Stimulated activated CD4-positive, alpha-beta T cell treated with anti-CD3 and anti-CD28 coated beads, Interleukin-1b, Interleukin-23, amount 100 ng/mL, for 24 hours (primary cell): ENCODE results near the gene BAIAP2L2.
"Not testable (repeated sequence)": the region's sequence is repeated elsewhere in the genome, so short reads cannot be mapped to it uniquely, and the experiment has no call there.

Experiments
- DNase-seq, 4 experiments: peaks; one replicate each; pipeline ENCODE4 v3.0.0-alpha.2; 2020; ENCODE audit warnings: low read depth in 4 of 4, low spot score in 1 of 4

Gene BAIAP2L2, protein sequence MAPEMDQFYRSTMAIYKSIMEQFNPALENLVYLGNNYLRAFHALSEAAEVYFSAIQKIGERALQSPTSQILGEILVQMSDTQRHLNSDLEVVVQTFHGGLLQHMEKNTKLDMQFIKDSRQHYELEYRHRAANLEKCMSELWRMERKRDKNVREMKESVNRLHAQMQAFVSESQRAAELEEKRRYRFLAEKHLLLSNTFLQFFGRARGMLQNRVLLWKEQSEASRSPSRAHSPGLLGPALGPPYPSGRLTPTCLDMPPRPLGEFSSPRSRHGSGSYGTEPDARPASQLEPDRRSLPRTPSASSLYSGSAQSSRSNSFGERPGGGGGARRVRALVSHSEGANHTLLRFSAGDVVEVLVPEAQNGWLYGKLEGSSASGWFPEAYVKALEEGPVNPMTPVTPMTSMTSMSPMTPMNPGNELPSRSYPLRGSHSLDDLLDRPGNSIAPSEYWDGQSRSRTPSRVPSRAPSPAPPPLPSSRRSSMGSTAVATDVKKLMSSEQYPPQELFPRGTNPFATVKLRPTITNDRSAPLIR

DNA sequence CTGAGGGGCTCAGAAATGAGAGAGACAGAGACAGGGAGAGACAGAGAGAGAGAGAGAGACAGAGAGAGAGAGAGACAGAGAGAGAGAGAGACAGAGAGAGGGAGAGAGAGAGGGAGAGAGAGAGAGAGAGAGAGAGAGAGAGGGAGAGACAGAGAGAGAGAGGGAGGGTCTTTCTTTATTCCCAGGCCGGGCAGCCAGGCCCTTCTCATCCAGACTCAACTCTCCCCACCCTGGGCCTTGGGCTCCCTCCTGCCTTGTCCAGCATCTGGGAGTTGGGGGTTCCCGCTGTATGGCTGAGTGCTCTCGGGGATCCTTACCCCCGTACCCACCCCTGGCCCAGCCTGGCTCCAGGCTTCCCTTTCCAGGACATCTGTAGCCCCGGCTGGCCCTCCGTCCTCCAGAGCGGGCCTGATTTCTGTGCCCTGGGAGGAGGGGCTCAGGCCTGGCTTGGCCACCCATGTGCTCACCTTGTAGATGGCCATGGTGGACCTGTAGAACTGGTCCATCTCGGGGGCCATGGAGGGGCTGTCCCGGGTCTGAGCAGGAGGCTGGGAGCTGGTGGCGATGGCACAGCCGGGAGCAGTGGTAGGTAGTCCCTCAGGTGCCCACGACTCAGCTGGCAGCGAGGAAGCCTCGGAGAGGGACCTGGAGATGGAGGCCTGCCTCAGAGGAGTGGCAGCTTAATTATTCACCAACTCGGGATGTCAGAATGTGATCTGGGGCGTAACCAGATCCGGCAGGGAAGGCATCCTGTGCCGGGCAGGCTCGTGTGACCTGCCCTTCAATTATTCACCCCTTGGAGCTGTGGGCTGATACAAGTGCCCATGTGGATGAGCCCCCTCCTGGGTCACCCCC is at the start of gene BAIAP2L2:
TSS of gene BAIAP2L2 (minus strand) at position 677 of the 855 bp plus-strand sequence. CDS start at position 518, 159 bp downstream.
- DNase-seq = no peak

DNA sequence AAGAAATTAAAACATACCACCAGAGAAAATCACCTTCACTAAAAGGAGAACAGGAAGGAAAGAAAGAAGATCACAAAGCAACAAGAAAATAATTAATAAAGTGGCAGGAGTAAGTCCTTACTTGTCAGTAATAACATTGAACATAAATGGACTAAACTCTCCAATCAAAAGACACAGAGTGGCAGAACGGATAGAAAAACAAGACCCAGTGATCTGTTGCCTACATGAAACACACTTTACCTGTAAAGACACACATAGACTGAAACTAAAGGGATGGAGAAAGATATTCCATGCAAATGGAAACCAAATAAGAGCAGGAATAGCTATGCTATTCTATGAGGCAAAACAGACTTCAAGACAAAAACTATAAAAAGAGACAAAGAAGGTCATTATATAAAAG is 45.2 kb upstream of the BAIAP2L2 start:
- DNase-seq = no peak

DNA sequence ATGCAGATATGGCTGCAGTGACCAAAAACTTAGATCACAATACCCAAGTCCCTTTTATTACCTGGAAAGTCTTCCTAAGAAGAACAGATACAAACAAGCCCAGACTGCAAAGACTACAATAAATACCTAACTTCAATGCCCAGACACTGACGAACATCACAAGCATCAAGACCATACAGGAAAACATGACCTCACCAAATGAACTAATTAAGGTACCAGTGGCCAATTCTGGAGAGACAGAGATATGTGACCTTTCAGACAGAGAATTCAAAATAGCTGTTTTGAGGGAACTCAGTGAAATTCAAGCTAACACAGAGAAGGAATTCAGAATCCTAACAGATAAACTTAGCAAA is 44.1 kb upstream of the BAIAP2L2 start:
- DNase-seq = not testable (repeated sequence)

DNA sequence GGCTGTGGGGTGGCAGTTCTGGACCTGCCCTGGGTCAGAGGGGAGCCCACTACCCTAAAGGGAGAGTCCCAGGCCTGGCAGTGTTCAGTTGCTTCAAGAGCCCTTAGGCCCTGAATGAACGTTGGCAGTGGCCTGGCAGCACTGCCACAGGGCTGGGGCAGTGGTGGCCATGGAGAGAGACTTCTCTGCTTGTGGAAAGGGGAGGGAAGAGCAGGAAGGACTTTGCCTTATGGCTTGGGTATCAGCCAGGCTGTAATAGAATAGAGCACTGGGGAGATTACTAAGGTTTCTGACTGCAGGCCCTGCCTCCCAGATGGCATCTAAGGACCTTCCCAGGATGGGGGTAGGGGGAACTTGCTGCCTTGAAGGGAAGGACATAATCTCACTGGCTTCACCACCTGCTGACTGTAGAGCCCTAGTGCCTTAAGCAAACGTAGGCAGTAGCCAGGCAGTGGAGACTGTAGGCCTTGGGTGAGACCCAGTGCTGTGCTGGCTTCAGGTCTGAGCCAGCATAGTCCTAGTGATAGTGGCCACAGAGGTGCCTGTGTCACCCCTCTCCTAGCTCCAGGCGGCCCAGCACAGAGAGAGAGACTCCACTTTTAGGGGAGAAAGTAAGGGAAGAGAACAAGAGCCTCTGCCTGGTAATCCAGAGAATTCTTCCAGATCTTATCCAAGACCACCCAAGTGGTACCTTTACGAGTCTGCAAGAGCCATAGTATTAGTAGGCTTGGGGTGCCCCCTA is 43.5 kb upstream of the BAIAP2L2 start:
- no peak for DNase-seq

DNA sequence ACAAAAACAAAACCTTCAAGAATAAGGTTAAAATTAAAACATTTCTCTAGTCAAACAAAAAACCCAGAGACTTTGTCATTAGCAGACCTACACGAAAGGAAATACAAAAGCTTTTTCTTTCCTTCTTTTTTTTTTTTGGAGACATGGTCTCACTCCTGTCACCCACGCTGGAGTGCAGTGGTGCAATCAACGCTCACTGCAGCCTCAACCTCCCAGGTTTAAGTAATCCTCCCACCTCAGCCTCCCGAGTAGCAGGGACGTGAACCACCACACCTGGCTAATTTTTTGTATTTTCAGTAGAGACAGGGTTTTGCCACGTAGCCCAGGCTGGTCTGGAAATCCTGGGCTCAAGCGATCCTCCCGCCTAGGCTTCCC is 40.6 kb upstream of the BAIAP2L2 start:
- no peak for DNase-seq

DNA sequence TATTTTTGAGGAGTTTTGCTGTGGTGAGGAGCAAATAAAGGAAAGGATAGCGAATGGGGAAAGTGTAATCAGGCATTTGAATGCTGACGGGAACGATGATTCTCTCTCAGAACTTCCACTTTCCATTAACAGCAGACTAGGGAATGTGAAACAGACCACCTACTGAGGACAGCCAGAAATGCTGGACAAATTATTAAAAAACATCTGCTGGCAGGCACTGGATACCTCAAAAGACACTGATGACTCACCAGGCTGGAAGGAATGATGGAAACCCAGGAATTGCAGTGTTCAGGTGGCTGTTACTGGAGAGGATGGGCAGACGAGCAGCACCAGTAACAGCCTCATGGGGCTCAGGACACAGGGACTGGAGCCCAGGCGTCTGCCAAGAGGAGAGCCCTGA is 37.8 kb upstream of the BAIAP2L2 start:
- no peak for DNase-seq

DNA sequence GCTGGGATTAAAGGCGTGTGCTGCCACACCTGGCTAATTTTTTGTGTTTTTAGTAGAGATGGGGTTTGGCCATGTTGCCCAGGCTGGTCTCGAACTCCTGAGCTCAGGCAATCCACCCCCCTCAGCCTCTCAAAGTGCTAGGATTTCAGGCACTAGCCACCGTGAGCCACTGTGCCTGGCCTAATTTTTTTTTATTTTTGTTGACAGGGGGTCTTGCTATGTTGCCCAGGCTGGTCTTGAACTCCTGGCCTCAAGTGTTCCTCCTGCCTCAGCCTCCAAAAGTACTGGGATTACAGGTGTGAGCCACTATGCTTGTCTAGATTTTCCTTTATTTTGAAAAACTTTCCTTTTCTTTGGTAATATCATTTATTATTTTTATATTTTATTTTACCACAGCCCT is 35.7 kb upstream of the BAIAP2L2 start:
- not testable (repeated sequence) for DNase-seq

DNA sequence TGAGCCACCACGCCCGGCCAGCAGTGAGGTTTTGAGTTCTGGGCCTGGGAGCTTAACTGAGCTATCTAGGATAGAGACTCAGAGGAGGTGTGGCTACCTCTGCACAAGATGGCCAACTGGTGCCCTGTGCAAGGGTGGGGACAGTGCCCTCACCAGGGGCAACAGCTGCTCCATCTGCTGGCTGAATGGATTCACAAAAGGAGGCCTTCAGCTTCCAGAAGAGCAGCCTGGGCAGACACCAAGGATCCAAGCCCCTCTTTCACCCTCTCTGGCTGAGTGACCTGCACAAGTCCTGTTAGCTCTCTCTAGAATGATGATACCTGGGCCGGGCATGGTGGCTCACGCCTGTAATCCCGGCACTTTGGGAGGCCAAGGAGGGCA is 33.5 kb upstream of the BAIAP2L2 start:
- DNase-seq = no peak

DNA sequence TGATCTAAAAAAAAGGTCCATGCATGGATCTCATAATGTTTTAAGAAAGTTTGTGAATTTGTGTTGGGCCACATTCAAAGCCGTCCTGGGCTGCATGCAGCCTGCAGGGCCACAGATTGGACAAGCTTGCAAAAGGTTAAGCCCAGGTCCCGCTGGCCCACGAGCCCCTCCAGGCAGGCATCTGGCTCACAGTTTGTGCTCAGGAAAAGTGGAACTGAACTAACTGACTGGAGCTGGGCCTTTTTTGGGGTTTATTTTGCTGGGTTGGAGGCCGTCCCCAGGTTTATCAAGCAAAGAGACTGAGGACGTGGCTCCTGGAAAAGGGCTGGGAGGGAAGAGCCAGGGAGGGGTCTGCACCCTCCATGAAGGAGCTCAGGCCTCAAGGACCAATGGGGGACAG is 32.1 kb upstream of the BAIAP2L2 start:
- no peak for DNase-seq

DNA sequence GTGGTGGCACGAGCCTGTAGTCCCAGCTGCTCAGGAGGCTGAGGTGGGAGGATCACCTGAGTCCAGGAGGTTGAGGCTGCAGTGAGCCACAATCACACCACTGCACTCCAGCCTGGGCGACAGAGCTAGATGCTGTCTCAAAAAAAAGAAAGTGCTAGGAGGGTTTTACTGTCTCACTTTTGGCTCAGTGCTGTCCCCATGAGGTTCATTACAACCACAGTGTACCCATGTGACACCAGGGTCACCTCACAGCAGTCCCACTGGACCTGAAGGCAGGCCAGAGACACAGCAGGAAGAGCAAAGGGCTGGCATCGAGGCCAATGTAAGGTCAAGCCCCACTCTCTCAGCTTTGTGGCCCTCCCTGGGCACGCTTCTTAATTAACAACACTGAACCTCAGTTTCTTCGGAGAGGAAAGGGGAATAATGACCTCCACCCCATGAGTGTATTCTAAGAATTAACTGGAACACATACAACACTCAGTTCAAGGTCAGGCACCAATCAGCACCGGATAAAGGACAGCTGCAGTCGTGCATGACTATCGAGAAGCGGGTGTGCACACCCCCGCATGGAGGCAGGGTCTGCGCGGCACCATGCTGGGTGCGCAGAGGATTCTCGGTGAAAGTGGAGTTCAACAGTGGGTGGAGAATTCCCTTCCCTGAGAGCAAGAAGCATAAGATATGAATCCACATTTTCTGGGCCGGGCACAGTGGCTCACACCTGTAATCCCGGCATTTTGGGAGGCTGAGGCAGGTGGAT is 30.9 kb upstream of the BAIAP2L2 start:
- no peak for DNase-seq

DNA sequence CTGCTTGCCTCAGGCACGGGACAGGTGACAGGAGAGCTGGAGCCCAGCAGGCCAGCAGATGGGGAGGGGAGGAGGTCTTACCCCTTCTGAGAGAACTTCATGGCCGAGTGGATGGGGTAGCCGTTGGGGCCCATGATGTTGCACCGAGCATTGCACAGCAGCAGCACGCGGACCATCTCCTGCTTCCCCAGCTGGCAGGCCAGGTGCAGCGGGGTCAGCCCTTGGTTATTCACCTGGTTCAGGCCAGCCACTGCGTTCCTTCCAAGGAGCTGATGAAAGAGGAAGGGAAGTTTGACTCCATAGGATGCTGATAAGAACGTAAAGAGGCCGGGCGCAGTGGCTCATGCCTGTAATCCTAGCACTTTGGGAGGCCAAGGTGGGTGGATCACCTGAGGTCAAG is 29.4 kb upstream of the BAIAP2L2 start:
- no peak for DNase-seq

DNA sequence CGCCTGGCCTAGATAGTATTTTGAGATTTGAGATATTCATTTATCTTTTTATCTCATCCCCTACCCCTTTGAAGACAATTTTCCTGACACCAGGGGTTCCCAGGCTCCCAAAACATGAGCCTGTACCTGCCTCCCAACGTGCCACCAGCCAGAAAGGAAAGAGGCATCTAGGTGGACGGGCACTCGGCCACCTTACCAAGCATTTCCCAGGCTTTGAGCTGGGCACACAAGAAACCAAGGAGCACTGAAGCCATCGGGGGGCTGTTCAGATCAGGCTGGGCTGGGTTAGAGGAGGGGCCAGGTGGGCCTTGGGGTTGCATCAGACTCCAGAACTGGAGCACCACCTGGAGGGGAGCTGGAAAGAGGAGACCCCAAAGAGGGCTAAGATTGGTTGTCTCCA is 28.5 kb upstream of the BAIAP2L2 start:
- no peak for DNase-seq

DNA sequence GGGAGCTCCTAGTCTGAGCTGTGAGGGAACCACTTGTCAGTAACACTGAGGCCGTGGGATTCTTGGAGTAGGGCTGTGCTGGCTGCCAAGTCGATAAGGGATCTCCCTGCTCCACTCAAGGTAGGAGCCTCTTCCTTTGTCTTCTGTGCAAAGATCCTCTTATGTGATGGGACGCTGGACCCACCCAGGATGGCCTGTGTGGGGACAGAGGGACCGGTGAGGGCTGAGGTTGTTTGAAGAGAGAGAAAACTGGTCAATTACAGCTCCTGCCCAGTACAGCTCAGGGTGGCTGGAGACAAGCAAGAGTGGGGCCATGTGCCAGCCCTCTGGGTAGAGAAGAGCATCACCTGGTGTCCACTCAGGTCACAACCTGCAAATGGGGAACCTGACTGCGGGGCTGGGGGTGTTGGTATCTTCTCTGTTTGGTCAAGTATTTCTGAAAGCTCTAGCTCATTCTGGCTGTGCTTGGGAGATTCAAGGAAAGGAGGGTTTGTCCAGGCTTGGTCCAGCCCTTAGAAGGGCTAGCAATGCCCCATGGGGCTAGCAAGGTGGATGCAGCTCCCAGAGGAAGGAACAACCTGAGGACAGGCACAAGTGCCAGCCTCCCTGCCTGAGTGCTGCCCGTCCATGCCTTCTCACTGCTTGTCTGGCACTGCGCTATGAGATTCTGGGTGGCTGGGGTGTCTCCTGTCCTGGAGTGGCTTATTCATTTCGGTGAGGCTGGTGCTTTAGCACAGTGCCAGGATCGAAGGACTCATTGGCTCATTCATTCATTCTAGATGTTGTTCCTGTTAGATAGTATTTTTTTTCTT is 27.6 kb upstream of the BAIAP2L2 start:
- no peak for DNase-seq

DNA sequence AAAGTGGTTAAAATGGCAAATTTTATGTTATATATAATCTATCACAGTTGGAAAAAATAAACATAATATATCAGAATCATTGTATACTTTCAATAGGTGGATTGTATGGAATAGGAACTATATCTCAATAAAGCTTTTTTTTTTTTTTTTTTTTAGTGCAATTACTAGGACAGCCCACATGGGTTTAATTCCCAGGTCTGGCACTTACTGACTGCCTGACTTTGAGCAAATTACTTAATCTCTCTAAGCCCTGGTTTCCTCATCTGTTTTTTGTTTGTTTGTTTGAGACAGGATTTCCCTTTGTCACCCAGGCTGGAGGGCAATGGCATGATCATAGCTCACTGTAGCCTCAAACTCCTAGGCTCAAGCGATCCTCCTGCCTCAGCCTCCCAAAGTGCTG is 26.1 kb upstream of the BAIAP2L2 start:
- DNase-seq = no peak

DNA sequence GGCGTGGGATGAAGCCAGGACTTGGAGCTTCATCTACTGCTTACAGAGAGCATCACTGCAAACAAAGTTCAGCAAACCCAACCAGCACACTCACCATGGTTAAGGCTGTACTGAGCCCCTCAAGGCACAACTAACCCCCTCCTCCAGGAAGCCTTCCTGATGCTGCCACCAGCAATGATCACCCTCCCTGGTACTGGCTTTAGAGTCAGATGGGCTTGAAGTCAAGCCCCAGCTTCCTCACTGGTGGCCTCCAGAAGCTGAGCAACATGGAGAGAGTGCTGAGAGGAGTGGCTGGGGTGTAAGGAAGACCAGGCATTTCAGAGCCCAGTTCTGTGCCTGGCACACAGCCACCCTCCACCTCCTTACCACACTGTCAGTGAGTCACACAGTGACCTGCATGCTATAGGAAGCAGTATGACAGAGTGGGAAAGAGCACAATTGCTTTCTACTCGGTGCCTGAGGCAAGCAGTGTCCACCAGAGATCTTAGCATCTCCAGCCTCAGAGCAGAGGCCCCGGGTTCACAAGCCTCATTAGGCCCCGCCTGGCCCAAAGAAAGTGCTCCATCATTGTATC is 24.7 kb upstream of the BAIAP2L2 start:
- no peak for DNase-seq

DNA sequence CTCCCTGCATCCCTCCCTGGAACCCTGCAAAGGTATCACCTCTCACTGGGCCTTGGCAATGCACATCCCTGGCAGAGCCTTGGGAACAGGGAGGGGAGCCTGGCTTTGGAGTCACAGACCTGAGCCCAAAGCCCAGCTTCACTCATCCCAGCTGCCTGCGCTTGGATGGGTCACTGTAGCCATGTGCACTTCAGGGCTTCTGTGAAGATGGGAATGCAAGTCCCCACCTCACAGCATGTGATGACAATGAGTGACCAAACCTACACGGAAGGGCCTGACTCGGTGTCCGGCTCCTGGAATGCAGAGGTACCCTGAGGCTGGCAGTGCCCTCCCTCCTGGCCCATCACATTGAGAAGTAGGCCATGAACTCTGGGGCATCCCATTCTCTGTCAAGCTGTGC is 22.8 kb upstream of the BAIAP2L2 start:
- DNase-seq = no peak

DNA sequence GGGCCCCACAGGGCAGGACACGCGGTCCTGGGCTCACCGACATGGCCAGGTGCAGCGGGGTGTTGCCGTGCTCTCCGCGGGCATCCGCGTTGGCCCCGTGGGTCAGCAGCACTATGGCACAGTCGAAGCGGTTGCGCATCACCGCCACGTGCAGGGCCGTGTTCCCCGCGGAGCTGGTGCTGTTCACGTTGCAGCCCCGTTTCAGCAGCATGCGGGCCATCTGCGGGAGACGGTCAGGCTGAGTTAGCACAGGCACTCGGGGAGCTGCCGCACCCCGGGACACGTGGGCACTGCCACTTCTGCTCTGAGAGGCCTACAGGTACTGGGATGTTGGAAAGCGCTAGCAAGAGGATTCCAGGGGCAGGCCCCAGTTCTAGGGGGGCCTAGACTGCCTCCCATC is 22.3 kb upstream of the BAIAP2L2 start:
- no peak for DNase-seq

DNA sequence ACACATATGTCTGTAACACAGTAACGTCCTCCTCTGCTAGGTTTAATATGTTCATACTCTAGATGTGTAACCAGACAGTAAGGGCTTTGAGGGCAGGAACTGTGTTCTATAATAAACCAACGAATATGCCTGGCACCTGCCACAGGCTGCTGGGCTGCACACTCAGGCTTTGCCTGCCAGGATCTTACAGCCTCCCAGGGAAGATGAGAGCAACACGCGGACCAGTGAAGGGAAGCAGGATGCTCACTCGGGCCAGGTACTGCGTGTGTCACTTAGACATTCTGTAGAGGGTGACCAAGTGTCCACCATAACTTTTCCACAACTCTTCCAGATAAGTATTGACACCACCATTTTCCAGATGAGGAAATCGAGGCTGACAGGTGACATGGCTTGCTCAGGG is 21.7 kb upstream of the BAIAP2L2 start:
- no peak for DNase-seq

DNA sequence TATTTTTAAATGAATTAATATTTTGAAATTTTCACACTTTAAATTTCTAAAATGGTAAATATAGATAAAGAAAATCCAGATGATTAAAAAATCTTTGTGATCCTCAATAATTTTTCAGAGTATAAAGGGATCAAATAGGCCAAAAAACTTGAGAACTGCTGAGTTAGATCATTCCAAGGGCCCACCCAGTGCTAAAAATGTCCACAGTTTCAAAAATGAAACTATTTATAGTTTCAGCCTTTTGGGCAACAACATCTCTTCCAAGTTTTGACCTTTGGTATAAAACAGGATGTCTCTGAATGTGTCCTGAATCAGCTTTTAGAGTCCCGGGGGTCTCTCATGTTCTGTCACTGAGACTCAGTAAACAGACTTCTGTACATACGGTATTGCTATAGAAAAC is 20.9 kb upstream of the BAIAP2L2 start:
- DNase-seq = no peak

DNA sequence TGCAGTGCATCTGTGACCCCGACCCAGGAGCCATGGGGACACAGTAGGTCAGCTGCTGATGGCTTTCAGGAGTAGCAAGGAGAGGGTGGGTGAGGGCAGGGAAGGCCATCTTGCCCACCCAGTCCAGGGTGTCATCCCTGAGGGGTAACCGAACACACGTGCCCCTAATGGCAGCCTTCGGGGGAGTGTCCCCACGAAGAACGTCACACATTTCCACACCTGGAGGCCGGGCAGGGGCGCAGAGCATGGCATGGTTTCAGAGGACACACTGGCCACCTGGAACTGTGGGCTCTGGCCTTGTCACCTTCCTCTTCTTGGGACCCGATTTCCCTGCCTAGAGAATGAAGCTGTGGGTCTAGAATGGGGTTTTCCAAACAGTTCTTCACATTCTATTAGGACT is 19.4 kb upstream of the BAIAP2L2 start:
- DNase-seq = no peak
